Measurements from ENCODE around the gene VAPA.

The VAPA gene

DNA sequence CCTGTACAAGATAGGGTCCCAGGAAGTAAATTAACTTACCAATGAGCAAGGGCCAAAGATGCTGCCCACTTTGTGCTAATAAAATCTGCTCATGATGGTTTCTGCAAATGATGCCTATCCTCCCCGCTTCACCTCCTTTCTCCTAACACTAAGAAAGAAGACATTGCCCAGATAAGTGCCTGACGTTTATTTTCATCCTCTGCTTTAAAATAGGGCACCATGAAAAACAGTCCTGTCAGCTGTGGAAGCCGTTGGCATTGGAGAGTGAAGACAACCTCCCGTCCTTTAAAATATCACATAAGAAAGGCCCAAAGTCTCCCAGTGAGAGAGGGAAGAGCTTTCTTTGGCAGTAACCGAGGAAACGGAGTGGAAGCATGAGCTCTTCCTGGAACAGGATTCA, 29.7 kb upstream of the VAPA start:
- Histone ChIP-seq H3K9me3 (ENCODE audit: insufficient read depth, low read depth, low read length) (no peaks in the 10 kb centered on the region), H3K27me3 (ENCODE audit: insufficient read depth, low read length, poor library complexity, severe bottlenecking) (no peaks in the 10 kb centered on the region), H3K79me2 (ENCODE audit: insufficient read depth, low read length) (no peaks in the 10 kb centered on the region), H3K9ac (ENCODE audit: low read depth, low read length, poor library complexity, severe bottlenecking) (no peak overlapping the region), H3K4me3 (ENCODE audit: low read length, poor library complexity, severe bottlenecking) (no peak overlapping the region), H3K36me3 (ENCODE audit: insufficient read depth, low read length) (no peaks in the 10 kb centered on the region), H3K4me1 (ENCODE audit: insufficient read depth, low read length, poor library complexity, severe bottlenecking) (no peaks in the 10 kb centered on the region), H3K4me2 (ENCODE audit: low read depth, low read length, poor library complexity, severe bottlenecking) (no peak overlapping the region), H2AFZ (ENCODE audit: low read length) (no peak overlapping the region), H3F3A (ENCODE audit: low read depth) (no peaks in the 10 kb centered on the region), H3K9me2 (replicated peaks; ENCODE audit: low read depth, low read length) (no peaks in the 10 kb centered on the region), H4K20me1 (ENCODE audit: insufficient read depth, low read length, poor library complexity, severe bottlenecking) (no peaks in the 10 kb centered on the region)
- TF ChIP-seq, protein P1, sequence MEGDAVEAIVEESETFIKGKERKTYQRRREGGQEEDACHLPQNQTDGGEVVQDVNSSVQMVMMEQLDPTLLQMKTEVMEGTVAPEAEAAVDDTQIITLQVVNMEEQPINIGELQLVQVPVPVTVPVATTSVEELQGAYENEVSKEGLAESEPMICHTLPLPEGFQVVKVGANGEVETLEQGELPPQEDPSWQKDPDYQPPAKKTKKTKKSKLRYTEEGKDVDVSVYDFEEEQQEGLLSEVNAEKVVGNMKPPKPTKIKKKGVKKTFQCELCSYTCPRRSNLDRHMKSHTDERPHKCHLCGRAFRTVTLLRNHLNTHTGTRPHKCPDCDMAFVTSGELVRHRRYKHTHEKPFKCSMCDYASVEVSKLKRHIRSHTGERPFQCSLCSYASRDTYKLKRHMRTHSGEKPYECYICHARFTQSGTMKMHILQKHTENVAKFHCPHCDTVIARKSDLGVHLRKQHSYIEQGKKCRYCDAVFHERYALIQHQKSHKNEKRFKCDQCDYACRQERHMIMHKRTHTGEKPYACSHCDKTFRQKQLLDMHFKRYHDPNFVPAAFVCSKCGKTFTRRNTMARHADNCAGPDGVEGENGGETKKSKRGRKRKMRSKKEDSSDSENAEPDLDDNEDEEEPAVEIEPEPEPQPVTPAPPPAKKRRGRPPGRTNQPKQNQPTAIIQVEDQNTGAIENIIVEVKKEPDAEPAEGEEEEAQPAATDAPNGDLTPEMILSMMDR (conservative IDR thresholded peaks at IDR 0.05; ENCODE audit: low read length), result no peak
- TF ChIP-seq EZH2phosphoT487 (IDR thresholded peaks at IDR 0.05; ENCODE audit: borderline replicate concordance), result no peak

DNA sequence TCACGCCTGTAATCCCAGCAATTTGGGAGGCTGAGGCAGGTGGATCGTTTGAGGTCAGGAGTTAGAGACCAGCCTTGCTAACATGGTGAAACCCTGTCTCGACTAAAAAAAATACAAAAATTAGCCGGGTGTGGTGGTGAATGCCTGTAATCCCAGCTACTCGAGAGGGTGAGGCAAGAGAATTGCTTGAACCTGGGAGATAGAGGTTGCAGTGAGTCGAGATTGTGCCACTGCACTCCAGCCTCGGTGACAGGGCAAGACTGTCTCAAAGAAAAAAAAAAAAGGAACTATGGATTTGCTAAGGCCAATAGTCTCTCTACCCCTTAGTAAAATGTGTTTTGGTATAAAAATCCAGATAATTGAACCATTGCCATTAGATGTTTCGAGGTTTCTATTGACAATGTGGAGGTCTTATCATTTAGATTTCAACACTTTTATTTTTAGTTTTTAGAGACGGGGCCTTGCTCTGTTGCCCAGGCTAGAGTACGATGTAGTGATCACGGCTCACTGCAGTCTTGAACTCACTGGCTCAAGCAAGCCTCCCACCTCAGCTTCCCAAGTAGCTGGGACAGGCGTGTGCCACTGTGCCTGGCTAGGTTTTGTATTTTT, 29.2 kb upstream of the VAPA start:
- Histone ChIP-seq H3K4me3 (ENCODE audit: low read length, poor library complexity, severe bottlenecking) (no peak overlapping the region), H3F3A (ENCODE audit: low read depth) (no peaks in the 10 kb centered on the region), H3K9ac (ENCODE audit: low read depth, low read length, poor library complexity, severe bottlenecking) (no peak overlapping the region), H3K4me1 (ENCODE audit: insufficient read depth, low read length, poor library complexity, severe bottlenecking) (no peaks in the 10 kb centered on the region), H3K27me3 (ENCODE audit: insufficient read depth, low read length, poor library complexity, severe bottlenecking) (no peaks in the 10 kb centered on the region), H3K79me2 (ENCODE audit: insufficient read depth, low read length) (no peaks in the 10 kb centered on the region), H3K36me3 (ENCODE audit: insufficient read depth, low read length) (no peaks in the 10 kb centered on the region), H3K9me3 (ENCODE audit: insufficient read depth, low read depth, low read length) (no peaks in the 10 kb centered on the region), H3K9me2 (replicated peaks; ENCODE audit: low read depth, low read length) (no peaks in the 10 kb centered on the region), H2AFZ (ENCODE audit: low read length) (no peak overlapping the region), H4K20me1 (ENCODE audit: insufficient read depth, low read length, poor library complexity, severe bottlenecking) (no peaks in the 10 kb centered on the region), H3K4me2 (ENCODE audit: low read depth, low read length, poor library complexity, severe bottlenecking) (no peak overlapping the region)
- TF ChIP-seq, protein P1 (conservative IDR thresholded peaks at IDR 0.05; ENCODE audit: low read length), result no peak
- no peak for TF ChIP-seq EZH2phosphoT487 (IDR thresholded peaks at IDR 0.05; ENCODE audit: borderline replicate concordance)

DNA sequence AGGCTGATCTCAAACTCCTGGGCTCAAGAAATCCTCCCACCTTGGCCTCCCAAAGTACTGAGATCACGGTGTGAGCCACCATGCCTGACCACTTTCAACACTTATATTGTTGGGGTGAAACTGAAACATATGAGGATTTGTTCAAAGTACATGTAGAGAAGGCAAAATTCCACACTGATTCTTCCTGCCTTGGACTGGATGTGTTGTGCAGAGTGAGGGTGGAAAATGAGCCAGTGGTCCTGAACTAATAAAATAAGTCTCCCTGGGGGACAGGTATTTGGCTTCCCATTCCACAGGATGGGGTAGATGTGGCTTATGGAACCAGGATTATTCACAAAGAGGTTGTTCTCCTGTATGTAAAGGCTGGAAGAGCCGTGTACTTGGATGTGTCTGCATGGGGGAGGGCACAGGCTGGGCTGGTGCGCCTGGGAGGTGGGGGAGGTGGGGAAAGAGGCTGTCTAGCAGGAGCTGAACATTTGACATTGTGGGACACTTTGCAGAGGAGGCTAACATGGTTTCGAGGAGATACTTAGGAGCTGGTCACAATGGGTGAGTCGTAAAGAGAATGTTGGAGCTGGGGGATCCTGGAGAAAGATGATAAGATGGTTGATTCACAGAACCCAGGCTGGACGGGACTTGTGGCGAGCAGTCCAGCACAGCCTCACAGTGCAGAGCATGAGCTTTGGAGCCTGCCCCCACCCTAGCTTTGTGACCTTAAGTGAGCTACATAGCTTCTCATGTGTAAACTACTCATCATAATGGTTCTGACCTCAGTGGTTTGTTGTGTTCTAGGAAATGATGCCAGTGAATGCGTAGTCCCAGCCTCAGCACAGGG, 28.4 kb upstream of the VAPA start, which contains the start of gene TXNDC2:
TSS of gene TXNDC2 (plus strand) at position 804 of the 835 bp plus-strand sequence. CDS start 708 bp downstream, outside the sequence.
- Histone ChIP-seq H3K4me1 (ENCODE audit: insufficient read depth, low read length, poor library complexity, severe bottlenecking) (no peaks in the 10 kb centered on the region), H3F3A (ENCODE audit: low read depth) (no peaks in the 10 kb centered on the region), H3K27me3 (ENCODE audit: insufficient read depth, low read length, poor library complexity, severe bottlenecking) (no peaks in the 10 kb centered on the region), H2AFZ (ENCODE audit: low read length) (no peak within 1 kb of the TSS), H3K9me3 (ENCODE audit: insufficient read depth, low read depth, low read length) (no peaks in the 10 kb centered on the region), H3K79me2 (ENCODE audit: insufficient read depth, low read length) (no peaks in the 10 kb centered on the region), H3K4me2 (ENCODE audit: low read depth, low read length, poor library complexity, severe bottlenecking) (no peak within 1 kb of the TSS), H3K9me2 (replicated peaks; ENCODE audit: low read depth, low read length) (no peaks in the 10 kb centered on the region), H3K36me3 (ENCODE audit: insufficient read depth, low read length) (no peaks in the 10 kb centered on the region), H3K9ac (ENCODE audit: low read depth, low read length, poor library complexity, severe bottlenecking) (no peak within 1 kb of the TSS), H3K4me3 (ENCODE audit: low read length, poor library complexity, severe bottlenecking) (no peak within 1 kb of the TSS), H4K20me1 (ENCODE audit: insufficient read depth, low read length, poor library complexity, severe bottlenecking) (no peaks in the 10 kb centered on the region)
- TF ChIP-seq, protein P1 (conservative IDR thresholded peaks at IDR 0.05; ENCODE audit: low read length), result no peak
- TF ChIP-seq EZH2phosphoT487 (IDR thresholded peaks at IDR 0.05; ENCODE audit: borderline replicate concordance), result no peak

Measured in Loucy (cell line).